ENCODE data around the gene BLMH.

BLMH gene

GRCh38 chr17:30314474-30314873, 22.7 kb upstream of the BLMH start:
- Histone ChIP-seq H3K79me1 (ENCODE audit: low read depth, low read length) (no peaks in the 10 kb centered on the region), H2AK5ac (ENCODE audit: low read depth, low read length) (no peak overlapping the region), H3K23ac (ENCODE audit: low read depth, low read length, poor library complexity) (no peak overlapping the region), H2BK5ac (ENCODE audit: low read length) (no peak overlapping the region), H3K4me2 (ENCODE audit: insufficient read depth, low read length, poor library complexity, severe bottlenecking) (no peak overlapping the region), H4K8ac (ENCODE audit: low read depth, low read length) (no peak overlapping the region), H3K9ac (ENCODE audit: low read depth, low read length, poor library complexity) (no peak overlapping the region), H2AFZ (ENCODE audit: low read length) (no peak overlapping the region), H4K91ac (ENCODE audit: low read depth, low read length, poor library complexity) (no peak overlapping the region), H3K18ac (ENCODE audit: low read length) (no peak overlapping the region), H3K4me3 (ENCODE audit: low read length in 2 of 2) (no peak overlapping the region), H2BK15ac (ENCODE audit: low read length) (no peak overlapping the region), H2BK12ac (ENCODE audit: low read length) (no peak overlapping the region), H3K4ac (ENCODE audit: low read length) (no peak overlapping the region), H2BK120ac (ENCODE audit: low read depth, low read length) (no peak overlapping the region), H3K9me3 (replicated peaks in 1 of 2; ENCODE audit: control insufficient read depth in 2 of 2, insufficient read depth in 1 of 2, low read depth in 1 of 2, low read length in 2 of 2) (no peaks in the 10 kb centered on the region), H3K14ac (ENCODE audit: low read length) (no peak overlapping the region), H3K27me3 (ENCODE audit: control insufficient read depth in 3 of 3, insufficient read depth in 3 of 3, low read depth in 1 of 3, low read length in 3 of 3) (peaks cover 0 to 27% (median 0%) of the 10 kb centered on the region in 3 experiments), H3K27ac (replicated peaks; ENCODE audit: low read length) (no peak overlapping the region), H3K4me1 (ENCODE audit: control insufficient read depth in 2 of 2, insufficient read depth in 1 of 2, low read depth in 1 of 2, low read length in 2 of 2) (peaks cover 0 to 2% of the 10 kb centered on the region in 2 donors), H3K36me3 (replicated peaks in 1 of 2; ENCODE audit: control insufficient read depth in 2 of 2, insufficient read depth in 2 of 2, low read length in 2 of 2) (no peaks in the 10 kb centered on the region)
- no peak for DNase-seq (ENCODE audit: low spot score)
- no CpG with 5 or more reads among the region's 1 CpG for WGBS, 2 donors (ENCODE audit: extremely low coverage in 2 of 2, insufficient read length in 2 of 2, insufficient replicate concordance in 1 of 2)

- no peak overlapping the region for H3K4me3 ChIP-seq (ENCODE audit: low read length in 2 of 2)
- no CpG with 5 or more reads among the region's 2 CpGs for WGBS, 2 donors (ENCODE audit: extremely low coverage in 2 of 2, insufficient read length in 2 of 2, insufficient replicate concordance in 1 of 2)
- no peak overlapping the region for H4K8ac ChIP-seq (ENCODE audit: low read depth, low read length)
- no peak overlapping the region for H2AFZ ChIP-seq (ENCODE audit: low read length)
- H3K36me3 ChIP-seq (replicated peaks in 1 of 2; ENCODE audit: control insufficient read depth in 2 of 2, insufficient read depth in 2 of 2, low read length in 2 of 2) = no peaks in the 10 kb centered on the region
- H2BK5ac ChIP-seq (ENCODE audit: low read length) = no peak overlapping the region
- H3K27ac ChIP-seq (replicated peaks; ENCODE audit: low read length) = no peak overlapping the region
- no peak overlapping the region for H3K4me2 ChIP-seq (ENCODE audit: insufficient read depth, low read length, poor library complexity, severe bottlenecking)
- H4K91ac ChIP-seq (ENCODE audit: low read depth, low read length, poor library complexity) = no peak overlapping the region
- H2AK5ac ChIP-seq (ENCODE audit: low read depth, low read length) = no peak overlapping the region
- DNase-seq (ENCODE audit: low spot score) = no peak
- no peak overlapping the region for H3K23ac ChIP-seq (ENCODE audit: low read depth, low read length, poor library complexity)
- H2BK12ac ChIP-seq (ENCODE audit: low read length) = no peak overlapping the region
- H3K4me1 ChIP-seq (ENCODE audit: control insufficient read depth in 2 of 2, insufficient read depth in 1 of 2, low read depth in 1 of 2, low read length in 2 of 2) = peaks cover 0 to 2% of the 10 kb centered on the region in 2 donors
- H3K9me3 ChIP-seq (replicated peaks in 1 of 2; ENCODE audit: control insufficient read depth in 2 of 2, insufficient read depth in 1 of 2, low read depth in 1 of 2, low read length in 2 of 2) = no peaks in the 10 kb centered on the region
- H3K14ac ChIP-seq (ENCODE audit: low read length) = no peak overlapping the region
- no peak overlapping the region for H2BK120ac ChIP-seq (ENCODE audit: low read depth, low read length)
- no peak overlapping the region for H3K9ac ChIP-seq (ENCODE audit: low read depth, low read length, poor library complexity)
- H3K27me3 ChIP-seq (ENCODE audit: control insufficient read depth in 3 of 3, insufficient read depth in 3 of 3, low read depth in 1 of 3, low read length in 3 of 3) = peaks cover 0 to 28% (median 0%) of the 10 kb centered on the region in 3 experiments
- H2BK15ac ChIP-seq (ENCODE audit: low read length) = no peak overlapping the region
- no peaks in the 10 kb centered on the region for H3K79me1 ChIP-seq (ENCODE audit: low read depth, low read length)
- no peak overlapping the region for H3K4ac ChIP-seq (ENCODE audit: low read length)
- no peak overlapping the region for H3K18ac ChIP-seq (ENCODE audit: low read length)
These were observed 20.5 kb upstream of the BLMH start for GRCh38 chr17:30312226-30312625.

GRCh38 chr17:30310562-30310961, 18.8 kb upstream of the BLMH start:
- H3K79me1 ChIP-seq (ENCODE audit: low read depth, low read length) = no peaks in the 10 kb centered on the region
- H3K4me1 ChIP-seq (ENCODE audit: control insufficient read depth in 2 of 2, insufficient read depth in 1 of 2, low read depth in 1 of 2, low read length in 2 of 2) = peaks cover 0 to 2% of the 10 kb centered on the region in 2 donors
- H3K27ac ChIP-seq (replicated peaks; ENCODE audit: low read length) = no peak overlapping the region
- peaks cover 0 to 19% (median 0%) of the 10 kb centered on the region in 3 experiments for H3K27me3 ChIP-seq (ENCODE audit: control insufficient read depth in 3 of 3, insufficient read depth in 3 of 3, low read depth in 1 of 3, low read length in 3 of 3)
- H3K36me3 ChIP-seq (replicated peaks in 1 of 2; ENCODE audit: control insufficient read depth in 2 of 2, insufficient read depth in 2 of 2, low read length in 2 of 2) = no peaks in the 10 kb centered on the region
- H3K14ac ChIP-seq (ENCODE audit: low read length) = no peak overlapping the region
- no peak overlapping the region for H2BK5ac ChIP-seq (ENCODE audit: low read length)
- H3K4me2 ChIP-seq (ENCODE audit: insufficient read depth, low read length, poor library complexity, severe bottlenecking) = no peak overlapping the region
- no peak overlapping the region for H2AFZ ChIP-seq (ENCODE audit: low read length)
- H3K9me3 ChIP-seq (replicated peaks in 1 of 2; ENCODE audit: control insufficient read depth in 2 of 2, insufficient read depth in 1 of 2, low read depth in 1 of 2, low read length in 2 of 2) = no peaks in the 10 kb centered on the region
- no peak for DNase-seq (ENCODE audit: low spot score)
- H2BK12ac ChIP-seq (ENCODE audit: low read length) = no peak overlapping the region
- H2BK15ac ChIP-seq (ENCODE audit: low read length) = no peak overlapping the region
- no peak overlapping the region for H3K9ac ChIP-seq (ENCODE audit: low read depth, low read length, poor library complexity)
- no peak overlapping the region for H3K4ac ChIP-seq (ENCODE audit: low read length)
- H4K91ac ChIP-seq (ENCODE audit: low read depth, low read length, poor library complexity) = no peak overlapping the region
- no peak overlapping the region for H3K4me3 ChIP-seq (ENCODE audit: low read length in 2 of 2)
- WGBS, 2 donors (ENCODE audit: extremely low coverage in 2 of 2, insufficient read length in 2 of 2, insufficient replicate concordance in 1 of 2) = no CpG with 5 or more reads among the region's 2 CpGs
- no peak overlapping the region for H4K8ac ChIP-seq (ENCODE audit: low read depth, low read length)
- H2AK5ac ChIP-seq (ENCODE audit: low read depth, low read length) = no peak overlapping the region
- no peak overlapping the region for H3K18ac ChIP-seq (ENCODE audit: low read length)
- H3K23ac ChIP-seq (ENCODE audit: low read depth, low read length, poor library complexity) = no peak overlapping the region
- no peak overlapping the region for H2BK120ac ChIP-seq (ENCODE audit: low read depth, low read length)

GRCh38 chr17:30309591-30309990, 17.8 kb upstream of the BLMH start:
- no peak overlapping the region for H3K4ac ChIP-seq (ENCODE audit: low read length)
- no peak overlapping the region for H4K8ac ChIP-seq (ENCODE audit: low read depth, low read length)
- H3K27ac ChIP-seq (replicated peaks; ENCODE audit: low read length) = no peak overlapping the region
- no peak overlapping the region for H3K23ac ChIP-seq (ENCODE audit: low read depth, low read length, poor library complexity)
- H3K36me3 ChIP-seq (replicated peaks in 1 of 2; ENCODE audit: control insufficient read depth in 2 of 2, insufficient read depth in 2 of 2, low read length in 2 of 2) = no peaks in the 10 kb centered on the region
- H2BK15ac ChIP-seq (ENCODE audit: low read length) = no peak overlapping the region
- no peak overlapping the region for H3K18ac ChIP-seq (ENCODE audit: low read length)
- H2BK5ac ChIP-seq (ENCODE audit: low read length) = no peak overlapping the region
- H3K9ac ChIP-seq (ENCODE audit: low read depth, low read length, poor library complexity) = no peak overlapping the region
- no peak overlapping the region for H3K4me3 ChIP-seq (ENCODE audit: low read length in 2 of 2)
- H3K4me1 ChIP-seq (ENCODE audit: control insufficient read depth in 2 of 2, insufficient read depth in 1 of 2, low read depth in 1 of 2, low read length in 2 of 2) = peaks cover 0 to 2% of the 10 kb centered on the region in 2 donors
- H4K91ac ChIP-seq (ENCODE audit: low read depth, low read length, poor library complexity) = no peak overlapping the region
- WGBS, 2 donors (ENCODE audit: extremely low coverage in 2 of 2, insufficient read length in 2 of 2, insufficient replicate concordance in 1 of 2) = no CpG with 5 or more reads among the region's 6 CpGs
- H3K14ac ChIP-seq (ENCODE audit: low read length) = no peak overlapping the region
- peak overlapping the region; percentile 30 for H2AFZ ChIP-seq (ENCODE audit: low read length)
- peaks cover 0 to 12% (median 0%) of the 10 kb centered on the region in 3 experiments for H3K27me3 ChIP-seq (ENCODE audit: control insufficient read depth in 3 of 3, insufficient read depth in 3 of 3, low read depth in 1 of 3, low read length in 3 of 3)
- no peaks in the 10 kb centered on the region for H3K79me1 ChIP-seq (ENCODE audit: low read depth, low read length)
- H3K4me2 ChIP-seq (ENCODE audit: insufficient read depth, low read length, poor library complexity, severe bottlenecking) = no peak overlapping the region
- H3K9me3 ChIP-seq (replicated peaks in 1 of 2; ENCODE audit: control insufficient read depth in 2 of 2, insufficient read depth in 1 of 2, low read depth in 1 of 2, low read length in 2 of 2) = no peaks in the 10 kb centered on the region
- DNase-seq (ENCODE audit: low spot score) = no peak
- H2BK120ac ChIP-seq (ENCODE audit: low read depth, low read length) = no peak overlapping the region
- H2AK5ac ChIP-seq (ENCODE audit: low read depth, low read length) = no peak overlapping the region
- no peak overlapping the region for H2BK12ac ChIP-seq (ENCODE audit: low read length)
